Hypothalamus (tissue), 51 donors: ENCODE data around the gene SHROOM2.

Experiments
- DNase-seq, 51 donors: peaks; one replicate each; lab custom pipeline; 2025; lab: John Stamatoyannopoulos, UW

Gene SHROOM2

DNA sequence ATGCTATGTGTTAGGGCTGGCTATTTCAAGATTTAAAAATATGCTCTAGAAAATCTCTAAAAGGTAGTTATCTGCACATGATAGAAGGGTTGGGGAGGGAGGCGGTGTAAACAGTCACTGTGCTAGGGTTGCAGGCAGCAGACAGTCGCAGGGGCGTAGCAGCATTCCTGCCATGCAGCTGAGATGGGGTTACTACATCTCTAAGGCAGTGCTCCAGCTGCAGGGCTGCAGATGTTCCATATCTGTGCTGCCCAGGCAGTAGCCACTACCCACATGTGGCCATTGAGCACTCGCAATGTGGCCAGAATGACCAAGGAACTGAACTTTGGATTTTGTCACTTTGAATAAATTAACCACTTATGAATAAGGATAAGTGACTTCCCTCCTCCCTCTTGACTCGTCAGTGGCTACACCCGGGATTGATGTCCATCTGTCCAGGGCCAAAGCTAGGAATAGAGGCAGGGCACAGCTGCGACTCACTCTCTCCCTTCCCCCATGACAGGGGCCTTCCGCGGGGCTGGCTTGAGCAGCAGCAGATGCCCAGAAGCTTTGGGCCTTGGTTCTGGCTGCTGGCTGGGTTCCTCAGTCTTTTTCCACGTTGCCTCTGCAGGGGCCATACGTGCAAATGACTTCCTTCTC, 101.5 kb downstream of the SHROOM2 start:
- DNase-seq: no peak

DNA sequence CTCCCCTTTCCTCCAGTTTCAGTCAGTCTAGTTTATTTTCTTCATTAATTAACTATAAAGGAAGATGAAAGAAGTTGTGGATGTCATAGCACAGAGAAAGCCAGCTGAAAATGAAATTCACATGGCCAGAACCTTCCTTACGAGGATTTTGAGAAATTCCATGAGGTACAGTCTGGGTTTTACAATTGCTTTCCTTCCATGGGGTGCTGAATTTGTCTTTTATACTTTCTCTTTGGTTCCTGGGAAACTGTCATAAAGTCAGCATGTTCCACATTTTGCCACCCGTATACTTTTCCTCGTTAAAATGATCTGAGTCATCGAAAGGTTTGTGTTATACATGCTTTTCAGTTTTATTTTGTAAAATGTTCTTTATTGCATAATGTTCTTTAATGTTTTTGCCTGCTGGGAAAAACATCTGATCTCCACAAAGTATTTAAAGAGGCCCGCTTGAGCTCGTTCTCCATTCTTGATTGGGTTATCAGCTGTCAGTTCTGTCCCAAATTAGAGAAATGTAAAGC, 102.8 kb downstream of the SHROOM2 start:
- no peak for DNase-seq

DNA sequence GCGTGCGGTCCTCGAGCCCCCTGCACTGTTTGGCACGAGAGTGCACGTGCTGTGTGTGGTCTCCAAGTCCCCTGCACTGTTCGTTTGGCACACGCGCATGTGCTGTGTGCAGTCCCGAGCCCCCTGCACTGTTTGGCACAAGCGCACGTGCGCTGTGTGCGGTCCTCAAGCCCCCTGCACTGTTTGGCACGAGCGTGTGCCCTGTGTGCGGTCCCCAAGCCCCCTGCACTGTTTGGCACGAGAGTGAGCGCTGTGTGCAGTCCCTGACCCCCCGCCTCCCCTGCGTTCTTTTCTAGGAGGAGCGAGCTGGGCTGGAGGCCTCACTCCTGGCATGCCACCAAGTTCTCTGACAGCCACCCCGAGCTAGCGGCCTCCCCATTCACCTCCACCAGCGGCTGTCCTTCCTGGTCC, 104.5 kb downstream of the SHROOM2 start:
- no peak for DNase-seq

DNA sequence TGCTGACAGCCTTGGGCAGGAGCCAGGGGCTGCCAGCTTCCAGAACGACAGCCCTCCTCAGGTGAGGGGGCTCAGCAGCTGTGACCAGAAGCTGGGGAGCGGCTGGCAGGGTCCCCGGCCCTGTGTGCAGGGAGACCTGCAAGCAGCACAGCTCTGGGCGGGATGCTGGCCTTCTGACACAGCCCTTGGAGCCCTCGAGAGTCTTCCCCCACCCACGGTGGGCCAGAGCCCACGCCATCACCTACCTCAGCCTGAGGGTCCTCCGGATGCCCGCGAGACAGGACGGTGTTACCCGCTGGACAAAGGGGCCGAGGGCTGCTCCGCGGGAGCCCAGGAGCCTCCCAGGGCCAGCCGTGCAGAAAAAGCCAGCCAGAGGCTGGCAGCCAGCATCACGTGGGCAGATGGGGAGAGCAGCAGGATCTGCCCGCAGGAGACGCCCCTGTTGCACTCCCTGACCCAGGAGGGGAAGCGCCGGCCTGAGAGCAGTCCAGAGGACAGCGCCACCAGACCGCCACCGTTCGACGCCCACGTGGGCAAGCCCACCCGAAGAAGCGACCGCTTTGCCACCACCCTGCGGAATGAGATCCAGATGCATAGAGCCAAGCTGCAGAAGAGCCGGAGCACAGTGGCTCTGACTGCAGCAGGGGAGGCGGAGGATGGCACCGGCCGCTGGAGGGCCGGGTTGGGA, 109.1 kb downstream of the SHROOM2 start:
- DNase-seq: no peak

DNA sequence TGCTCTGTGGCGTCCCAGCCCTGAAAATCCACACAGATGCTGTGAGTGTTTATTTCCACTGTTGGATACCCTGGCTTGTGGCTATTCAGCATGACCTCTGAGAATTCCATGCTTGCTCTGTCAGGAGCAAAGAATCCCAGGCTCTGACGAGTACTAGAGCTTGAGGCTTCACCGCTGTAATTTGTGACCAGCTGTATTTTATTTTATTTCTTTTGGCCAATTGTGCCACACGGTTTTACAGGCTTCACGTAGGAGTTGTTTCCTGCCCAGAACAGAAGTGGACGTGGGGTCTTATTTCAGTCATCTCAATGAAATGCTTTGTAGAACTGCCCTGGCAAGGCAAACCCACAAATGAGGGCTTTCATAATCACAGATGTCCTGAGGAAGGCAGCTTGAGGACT, 111.5 kb downstream of the SHROOM2 start:
- DNase-seq: no peak

DNA sequence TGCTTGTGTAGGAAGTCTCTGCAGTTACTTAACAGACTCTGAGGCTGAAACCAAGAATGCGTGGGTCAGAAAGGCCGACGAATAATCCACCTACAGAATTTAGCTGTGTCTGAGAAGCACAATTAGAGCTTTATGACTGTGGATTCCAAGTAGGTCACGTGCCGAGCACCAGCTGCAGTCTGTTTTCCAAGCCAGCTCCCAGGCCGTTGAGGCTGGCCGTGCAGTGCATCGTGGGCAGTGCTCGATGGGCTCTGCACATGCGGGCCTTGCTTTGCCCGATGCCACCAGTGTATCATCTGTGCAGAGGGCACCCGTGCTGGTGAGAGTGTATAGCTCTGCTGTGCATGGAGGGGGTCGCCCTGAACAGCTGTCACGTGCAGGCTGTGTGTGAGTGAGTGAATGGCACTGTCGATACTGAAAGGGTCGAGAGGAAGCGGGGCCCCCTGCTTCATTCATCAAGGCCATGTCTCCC, 113.4 kb downstream of the SHROOM2 start:
- DNase-seq: peak in 48 of 51 donors; percentile 0 to 78 (median 40)

DNA sequence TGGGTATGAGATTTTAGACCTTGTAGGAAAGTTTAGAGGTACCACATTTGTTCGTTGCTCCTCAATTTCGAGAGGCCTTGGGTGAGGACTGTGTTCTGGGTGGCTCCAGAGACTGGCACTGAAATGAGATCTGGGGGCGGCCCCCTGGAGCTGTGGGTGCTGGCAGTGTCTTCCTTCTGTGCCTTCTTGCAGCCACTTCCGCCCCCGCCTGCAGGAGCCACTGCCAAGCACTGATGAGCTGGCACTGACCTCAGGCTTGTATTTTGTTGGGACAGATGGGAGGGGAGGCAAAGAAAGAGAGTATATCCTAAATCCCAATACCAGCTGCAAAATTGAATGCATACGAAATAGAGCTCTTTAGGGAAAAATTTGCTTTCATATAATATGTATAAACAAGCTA, 116.4 kb downstream of the SHROOM2 start:
- peak in 15 of 51 donors; percentile 1 to 31 (median 7) for DNase-seq

DNA sequence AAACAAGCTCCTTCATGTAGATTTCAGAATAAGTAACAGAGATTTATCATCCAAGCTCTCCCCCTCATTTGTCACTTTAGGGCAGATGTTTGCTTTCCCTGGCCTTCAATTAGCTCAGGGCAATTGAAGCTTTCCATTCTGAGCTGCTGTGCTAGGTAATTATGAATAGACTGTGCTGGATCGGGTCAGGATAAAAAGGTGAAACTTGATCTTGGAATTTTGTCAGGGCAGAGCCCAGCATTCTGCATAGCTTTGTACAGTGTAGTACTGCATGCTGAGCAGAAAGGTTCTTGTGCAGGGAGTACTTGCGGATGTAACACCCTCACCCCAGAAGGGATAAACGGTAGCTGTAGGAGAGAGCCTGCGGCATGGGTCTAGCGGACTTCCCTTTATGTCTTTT, 116.9 kb downstream of the SHROOM2 start:
- DNase-seq: no peak

DNA sequence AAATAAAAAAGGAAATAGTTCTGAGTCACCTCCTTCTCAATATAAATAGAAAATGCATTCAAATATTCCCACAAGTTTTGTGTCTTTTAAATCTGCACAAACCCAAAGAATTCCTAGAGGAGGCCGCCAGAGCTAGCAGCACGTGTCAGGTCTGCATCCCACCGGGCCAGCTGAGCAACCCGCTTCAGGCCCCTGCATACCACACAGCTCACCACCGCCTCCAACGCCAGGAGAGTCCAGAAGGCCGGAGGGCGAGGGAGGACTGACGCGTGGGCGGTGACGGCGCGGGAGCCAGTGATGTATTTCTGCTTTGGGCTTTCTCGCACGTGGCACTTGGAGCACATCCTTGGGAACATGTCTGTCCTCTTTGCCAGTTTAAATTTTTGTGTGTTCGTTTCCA, 119.1 kb downstream of the SHROOM2 start:
- DNase-seq: peak in 1 of 51 donors; percentile 5

DNA sequence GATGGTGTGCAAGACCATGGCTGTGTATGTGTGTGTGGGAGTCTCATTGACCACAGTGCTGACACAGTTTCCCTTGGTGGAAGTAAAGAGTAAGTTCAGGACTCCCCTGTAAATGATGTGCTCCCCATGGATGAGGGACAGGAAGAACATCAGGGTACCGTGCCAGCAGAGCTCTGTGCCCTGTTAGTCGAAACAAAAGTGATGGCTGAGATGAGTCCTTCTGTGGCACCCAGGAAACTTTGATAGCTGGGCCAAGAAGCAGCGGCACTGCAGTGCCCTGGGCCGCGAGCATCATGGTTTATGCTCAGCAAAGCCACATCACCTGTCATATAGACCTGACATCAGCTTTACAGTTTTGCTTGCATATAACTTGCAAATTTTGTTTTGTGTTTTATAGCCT, 119.5 kb downstream of the SHROOM2 start:
- DNase-seq: no peak

DNA sequence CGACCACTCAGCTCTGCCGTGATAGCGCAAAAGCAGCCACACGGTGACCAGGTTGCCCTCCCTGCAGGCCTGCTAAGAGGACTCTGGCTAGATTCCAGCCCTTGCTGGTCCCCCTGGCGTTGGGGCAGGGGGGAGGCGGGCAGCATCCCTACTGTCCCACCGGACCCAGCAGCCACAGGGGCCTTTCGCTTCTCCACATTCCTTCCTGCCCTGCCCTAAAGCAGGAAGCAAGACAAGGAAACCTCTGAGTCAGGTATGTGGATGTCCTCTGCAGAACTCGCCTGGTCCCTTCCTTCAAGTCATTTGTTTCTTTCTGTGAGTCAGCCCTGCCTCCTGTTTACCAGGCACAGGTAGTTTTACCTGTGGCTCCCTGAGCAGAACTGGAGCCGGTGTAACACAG, 120.7 kb downstream of the SHROOM2 start:
- no peak for DNase-seq

DNA sequence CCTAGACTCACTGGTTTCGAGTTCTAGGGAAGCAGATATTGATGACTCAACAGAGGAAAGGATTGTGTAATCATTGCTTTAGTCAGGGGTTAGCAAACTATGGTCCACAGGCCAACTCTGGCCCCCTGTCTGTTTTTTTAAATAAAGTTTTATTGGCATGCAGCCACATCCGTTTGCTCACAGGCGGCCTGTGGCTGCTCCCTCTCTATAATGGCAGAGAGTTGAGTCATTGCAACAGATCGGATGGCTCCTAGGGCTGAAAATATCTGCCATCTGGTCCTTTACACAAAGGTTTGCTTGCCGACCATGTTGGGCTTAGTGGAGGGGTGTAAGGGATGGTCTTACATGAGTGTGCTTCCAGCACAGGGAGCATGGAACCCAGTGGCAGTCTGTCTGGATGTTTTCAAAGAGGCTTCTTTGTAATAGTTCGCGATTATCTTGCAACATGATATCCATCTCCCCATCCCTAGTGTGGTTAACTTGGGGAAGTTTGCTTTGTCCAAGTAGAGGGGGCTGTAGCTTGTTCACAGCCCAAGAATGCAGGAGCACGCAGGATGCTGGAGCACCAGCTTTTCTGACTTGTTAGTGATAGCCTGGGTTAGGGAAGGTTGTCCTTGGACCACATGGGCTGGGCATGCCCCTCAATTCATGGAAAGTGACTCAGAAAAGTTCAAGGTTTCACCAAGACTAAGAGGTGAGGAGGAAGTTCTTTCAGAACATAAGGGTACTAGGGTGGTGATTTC, 121.6 kb downstream of the SHROOM2 start:
- DNase-seq: no peak

DNA sequence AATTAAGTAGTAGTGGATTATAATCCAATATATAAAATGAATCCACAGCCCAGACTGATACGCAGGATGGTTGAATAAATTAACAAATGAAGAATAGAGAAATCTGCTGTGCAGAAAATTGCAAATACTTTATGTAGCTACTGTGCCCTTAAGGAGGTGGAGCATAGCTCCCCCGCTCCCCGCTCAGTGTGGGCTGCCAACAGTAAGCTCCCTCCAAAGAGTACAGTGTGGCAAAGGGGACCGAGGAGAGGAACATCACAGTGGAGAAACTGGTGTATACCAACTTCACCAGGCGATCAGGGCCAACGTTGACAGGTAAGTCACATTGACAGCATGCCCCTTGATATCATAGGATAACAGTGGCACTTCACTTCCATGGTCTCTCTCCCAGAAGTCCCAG, 123.0 kb downstream of the SHROOM2 start:
- peak in 2 of 51 donors; percentile 2 to 7 for DNase-seq

DNA sequence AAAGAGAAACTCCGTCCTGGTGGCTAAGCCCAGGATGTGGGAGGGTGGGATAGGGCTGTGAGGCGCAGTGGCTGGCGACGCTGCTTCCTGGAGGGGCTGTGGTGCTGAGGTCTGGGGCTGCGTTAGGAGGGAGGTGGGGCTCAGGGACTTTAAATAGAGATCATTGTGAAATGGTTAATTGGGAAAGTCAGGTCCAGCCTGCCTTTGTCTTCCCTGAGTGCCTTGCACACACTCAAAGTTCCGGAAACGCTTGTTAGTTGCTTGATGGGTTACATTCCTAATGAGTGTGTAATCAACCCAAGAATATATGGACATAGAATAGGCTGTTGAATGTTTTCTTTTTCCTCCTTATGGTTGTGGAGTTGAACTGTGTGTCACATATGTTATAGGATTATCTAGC, 125.3 kb downstream of the SHROOM2 start:
- DNase-seq: no peak

DNA sequence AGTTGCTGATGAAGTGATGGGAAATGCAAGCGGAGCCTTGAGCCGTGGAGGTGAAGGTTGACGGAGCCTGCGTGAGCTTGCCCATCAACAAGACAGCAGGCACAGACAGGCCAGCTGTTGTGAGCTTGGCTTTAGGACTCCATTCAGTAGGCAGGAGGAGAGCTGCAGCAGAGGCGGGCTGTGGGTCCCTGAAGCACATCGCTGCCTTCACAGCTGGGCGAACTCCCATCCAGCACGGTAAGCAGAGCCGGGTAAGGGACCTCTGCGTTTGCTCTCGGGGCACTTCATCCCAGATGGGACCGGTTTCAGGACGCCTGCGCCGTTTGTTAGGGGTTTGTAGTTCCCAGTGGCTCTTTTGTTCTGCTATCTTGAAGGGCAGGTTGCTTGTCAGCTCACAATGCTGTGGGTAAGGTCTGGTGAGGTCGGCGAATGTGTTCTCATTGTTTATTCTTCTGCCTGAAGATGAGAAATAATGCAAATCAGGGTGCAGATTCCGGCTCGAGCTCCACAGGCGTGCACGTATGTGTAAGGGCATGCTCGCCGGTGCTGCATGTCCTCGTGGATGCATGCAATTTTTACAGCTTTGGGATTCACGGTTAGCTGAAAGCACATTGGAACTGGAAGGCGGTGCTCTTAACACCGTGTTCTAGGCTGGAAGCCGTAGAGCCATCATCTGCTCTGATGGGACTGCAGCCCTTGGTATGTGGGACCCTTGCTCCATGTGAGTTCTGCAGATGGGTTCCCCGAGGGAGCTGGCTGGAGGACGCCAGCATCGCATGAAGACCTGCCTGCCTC, 126.3 kb downstream of the SHROOM2 start:
- DNase-seq: peak in 22 of 51 donors; percentile 0 to 60 (median 14)

DNA sequence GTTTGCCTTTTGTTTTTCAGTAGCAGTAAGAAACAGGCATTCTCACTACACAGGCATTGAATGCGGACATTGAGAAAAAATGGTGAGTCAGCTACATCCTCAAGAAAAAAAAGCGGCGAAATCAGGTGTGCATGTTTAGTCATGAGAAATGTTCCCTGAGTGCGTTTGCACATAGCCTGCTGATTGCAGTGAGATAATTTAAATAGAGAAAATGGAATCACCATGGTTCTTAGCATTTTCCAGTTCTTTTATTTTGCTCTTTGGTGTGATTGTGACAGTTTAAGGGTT, 126.9 kb downstream of the SHROOM2 start:
- no peak for DNase-seq

DNA sequence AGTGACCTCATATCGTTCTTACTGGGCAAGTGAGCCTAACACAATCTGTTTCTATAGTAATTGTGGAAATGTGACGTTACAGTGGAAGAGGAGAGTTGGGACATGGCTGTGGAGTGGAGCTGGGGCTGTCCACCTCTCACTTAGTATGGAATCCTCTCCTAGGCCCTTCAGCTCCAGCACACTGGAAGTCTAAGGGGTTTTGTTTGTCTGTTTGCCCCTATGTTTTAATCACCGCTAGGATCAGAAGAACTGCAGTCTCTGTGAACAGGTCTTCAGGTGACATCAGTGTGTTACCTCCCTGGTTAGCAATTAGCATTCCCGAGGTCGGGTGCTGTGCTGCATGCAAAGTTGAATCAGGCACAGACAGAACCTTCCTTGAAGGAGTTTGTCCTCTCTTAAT, 131.6 kb downstream of the SHROOM2 start:
- no peak for DNase-seq

DNA sequence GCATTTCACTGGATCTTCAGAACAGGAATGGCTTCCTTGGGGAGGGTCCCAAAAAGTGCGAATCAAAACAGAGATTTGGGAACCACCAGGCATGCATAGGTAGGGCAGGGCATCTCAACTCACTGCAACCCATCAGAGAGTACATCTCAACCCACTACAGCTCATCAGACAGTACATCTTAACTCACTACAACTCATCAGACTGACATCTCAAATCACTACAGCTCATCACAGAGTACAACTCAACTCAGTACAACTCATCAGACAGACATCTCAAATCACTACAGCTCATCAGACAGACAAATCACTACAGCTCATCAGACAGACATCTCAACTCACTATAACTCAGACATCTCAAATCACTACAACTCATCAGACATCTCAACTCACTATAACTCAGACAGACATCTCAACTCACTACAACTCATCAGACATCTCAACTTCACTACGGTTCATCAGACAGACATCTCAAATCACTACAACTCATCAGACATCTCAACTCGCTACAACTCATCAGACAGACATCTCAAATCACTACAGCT, 133.5 kb downstream of the SHROOM2 start:
- no peak for DNase-seq

DNA sequence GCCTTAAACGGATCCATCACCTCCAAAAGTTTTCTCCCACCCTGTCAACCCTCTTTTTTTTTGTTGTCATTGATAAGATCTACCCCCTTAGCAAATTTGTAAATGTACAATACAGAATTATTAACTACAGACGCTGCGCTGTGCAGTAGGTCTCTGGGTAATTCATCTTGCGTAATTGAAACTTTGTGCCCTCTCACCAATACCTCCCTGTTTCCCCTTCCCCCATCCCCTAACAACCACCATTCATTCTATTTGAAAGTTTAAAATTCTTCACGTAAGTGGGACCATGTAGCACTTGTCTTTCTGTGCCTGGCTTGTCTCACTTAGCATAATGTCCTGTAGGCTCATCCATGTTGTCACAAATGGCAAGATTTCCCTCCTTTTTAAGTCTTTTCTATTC, 135.2 kb downstream of the SHROOM2 start:
- no peak for DNase-seq

DNA sequence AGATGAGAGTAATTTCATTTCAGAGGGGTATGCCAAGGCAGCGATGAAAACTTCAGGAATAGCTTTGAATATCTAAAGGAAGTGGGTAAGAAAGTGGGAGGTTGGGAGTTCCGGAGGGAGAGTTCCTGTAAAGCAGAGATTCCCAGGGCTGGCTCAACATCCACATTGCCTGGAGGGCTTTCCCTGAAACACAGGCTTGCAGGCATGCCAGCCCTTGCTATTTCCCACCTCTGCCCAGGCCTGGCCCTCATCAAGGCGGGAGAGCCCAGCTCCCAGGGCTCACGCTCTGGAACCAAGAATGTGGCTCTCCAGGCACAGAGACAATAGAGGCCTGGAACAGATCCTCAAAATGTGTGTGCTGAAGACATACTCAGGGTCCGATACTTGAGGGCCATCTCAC, 137.1 kb downstream of the SHROOM2 start:
- no peak for DNase-seq

DNA sequence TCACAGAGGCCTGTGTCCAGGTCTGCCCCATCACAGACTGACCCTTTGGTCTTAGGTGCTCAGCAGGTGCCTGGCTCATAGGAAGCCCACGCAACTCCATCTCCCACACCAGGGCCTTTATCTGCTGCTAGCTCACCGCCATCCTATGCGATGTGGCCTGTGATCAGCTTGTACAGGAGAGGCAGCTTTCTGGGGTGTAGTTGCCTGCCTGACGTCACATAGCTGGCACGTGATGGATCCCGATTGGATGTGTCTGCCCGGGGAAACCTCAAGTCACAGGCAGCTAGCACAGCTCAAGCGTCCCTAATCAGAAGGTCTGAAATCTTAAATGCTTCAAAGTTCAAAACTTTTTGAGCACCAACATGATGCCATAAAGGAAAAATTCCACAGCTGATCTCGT, 139.8 kb downstream of the SHROOM2 start:
- DNase-seq: peak in 12 of 51 donors; percentile 0 to 51 (median 6)
